ENCODE measurements around the gene SKAP1.

The SKAP1 gene

DNA sequence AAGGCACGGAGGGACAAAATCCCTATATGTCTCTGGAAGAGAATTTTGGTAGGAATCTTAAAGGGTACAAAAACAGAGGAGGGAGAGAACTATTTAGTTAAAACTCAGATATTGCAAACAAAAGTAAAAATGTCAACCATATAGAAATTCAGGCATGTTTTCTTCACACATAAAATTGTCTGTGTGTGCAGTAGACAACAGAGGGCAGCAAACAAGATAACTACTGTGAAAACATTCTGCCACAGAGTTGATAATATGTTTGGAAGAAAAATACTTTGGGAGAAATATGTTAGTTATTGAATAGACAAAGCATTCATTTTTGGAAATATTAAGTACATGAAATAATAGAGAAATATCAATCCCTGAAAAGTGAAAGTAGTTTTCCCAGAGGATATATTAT is 266.2 kb downstream of the SKAP1 start:
- DNase-seq: no peak

GRCh38 chr17:48162946-48163506 is 267.0 kb downstream of the SKAP1 start:
- no peak for DNase-seq

DNA sequence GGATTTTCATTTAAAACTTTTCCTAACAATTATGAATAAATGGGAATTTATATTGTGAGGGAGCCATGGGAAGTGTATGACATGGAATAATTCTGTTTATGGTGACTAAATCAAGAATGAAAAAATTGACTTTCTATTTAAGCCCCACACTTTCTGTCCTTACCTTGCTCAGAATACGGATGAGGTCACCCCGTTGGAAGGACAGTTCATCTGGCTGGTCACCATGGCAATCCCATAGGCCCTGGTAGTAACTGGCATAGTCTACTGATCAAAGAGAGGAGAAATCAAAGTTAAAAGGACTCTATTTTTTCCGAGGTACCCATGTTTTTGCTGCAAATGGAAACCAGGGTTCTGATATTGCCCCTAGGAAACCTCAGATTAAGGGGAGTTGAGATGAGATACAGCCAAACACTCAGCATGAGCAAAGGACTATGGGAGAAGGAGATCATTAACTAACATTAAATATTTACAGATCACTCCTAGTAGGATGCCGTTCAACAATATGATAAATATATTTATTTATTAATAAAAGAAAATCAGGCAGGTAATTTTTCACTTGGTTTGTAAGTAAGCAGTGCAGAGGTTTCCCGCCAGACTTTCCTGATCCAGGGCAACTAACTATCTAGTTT is 267.6 kb downstream of the SKAP1 start:
- DNase-seq: no peak

DNA sequence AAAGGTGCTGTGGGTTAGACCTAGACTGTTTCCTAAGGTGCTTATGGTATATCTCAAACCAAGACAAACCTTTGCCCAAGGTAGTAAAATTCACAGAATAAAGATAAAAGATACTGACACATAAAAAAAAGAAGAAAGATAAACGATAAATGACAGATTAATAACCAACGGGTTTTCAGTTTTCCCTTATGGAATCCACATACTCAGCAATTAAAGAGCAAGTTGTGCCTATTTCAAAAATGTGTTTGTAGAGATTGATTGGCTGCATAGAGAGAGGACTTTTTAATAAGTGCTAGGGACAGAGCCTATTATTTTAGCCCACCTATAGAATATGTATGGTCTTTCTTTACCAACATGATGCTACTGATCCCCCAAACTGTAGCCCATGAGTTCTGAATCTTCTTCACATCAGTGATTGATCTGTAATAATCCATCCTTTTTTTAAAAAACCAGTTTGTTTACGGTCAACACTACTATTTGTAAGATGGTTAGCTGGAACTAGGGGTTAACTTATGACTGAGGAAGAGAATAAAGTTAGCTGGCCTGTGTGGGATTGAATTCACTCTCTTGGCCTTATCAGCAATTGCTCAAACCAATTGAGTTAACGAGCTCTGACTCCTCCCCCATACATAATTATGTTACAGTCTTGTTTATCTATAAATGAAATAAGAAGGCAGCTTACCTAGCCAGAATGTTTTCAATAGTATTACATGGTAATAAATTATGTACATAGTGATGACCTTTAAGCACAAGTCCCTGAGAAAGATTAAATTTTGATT is 268.7 kb downstream of the SKAP1 start:
- DNase-seq: no peak

DNA sequence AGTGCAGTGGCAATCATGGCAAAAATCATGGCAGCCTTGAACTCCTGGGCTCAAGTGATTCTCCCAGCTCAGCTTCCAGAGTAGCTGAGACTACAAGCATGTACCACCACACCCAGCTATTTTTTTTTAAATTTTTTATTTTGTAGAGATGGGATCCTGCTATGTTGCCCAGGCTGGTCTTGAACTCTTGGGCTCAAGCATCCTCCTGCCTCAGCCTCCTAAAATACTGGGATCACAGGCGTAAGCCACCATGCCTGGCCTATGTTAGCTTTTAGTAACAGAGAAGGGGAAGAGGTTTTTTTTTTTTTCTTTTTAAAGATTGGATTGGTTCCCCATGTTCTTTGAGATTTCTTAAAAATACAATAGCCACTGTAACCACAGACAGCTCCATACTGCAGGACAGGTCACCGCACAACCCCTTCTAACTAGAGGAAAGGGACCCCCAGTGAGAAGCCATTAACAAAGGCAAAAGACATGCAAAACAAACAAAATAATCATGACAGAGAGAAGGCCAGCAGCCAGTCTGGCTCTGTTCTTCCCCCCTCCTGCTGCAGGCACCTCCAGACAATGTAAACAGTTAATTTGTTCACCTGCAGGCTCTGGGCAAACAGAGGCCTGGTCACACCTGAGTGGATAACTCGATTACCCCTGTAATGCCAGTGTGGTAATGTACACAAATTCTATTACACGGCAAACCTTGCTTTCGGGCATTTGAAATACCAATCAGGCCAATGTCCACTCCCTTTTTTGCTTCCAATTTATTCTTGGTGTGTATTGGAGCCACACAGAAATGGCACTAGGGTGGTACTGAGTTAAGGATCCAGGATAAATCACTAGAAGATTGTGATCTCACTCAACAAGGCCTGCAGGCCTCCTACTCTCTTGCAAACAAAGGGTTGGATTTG is 269.6 kb downstream of the SKAP1 start:
- DNase-seq: no peak

- DNase-seq: no peak
These were observed 270.8 kb downstream of the SKAP1 start for GRCh38 chr17:48159232-48159631.

- DNase-seq: no peak
These were observed 274.0 kb downstream of the SKAP1 start for GRCh38 chr17:48155889-48156611.

DNA sequence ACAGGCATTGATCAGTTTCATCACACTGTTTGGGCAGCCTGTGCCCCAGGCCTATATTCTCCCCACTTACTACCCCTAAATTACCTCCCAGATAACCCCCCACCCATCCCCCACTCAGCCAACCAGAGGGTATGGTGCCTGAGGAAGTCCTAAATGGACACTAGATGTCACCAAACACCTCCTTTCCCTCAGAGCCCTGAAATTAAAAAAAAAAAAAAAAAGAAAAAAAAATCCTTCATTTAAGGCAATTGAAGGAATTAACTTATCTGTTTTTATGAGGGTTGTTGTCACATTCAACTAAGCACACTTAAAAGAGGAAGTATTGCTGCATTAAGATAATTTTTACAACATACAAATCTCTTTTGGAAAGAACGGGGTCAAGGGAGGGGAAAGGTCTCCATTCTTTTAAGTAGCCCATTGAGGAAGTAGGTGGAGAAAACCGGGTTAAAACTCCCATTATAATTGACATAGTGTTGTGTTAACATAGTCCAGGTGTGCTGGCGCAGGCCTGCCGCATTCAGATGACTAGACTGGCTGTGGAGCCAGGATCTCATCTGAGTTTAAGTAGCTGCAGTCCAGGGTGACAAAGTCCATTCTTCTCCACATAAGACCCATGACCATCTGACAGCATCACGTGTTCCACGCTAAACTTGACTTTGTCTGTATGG is 276.2 kb downstream of the SKAP1 start:
- no peak for DNase-seq

GRCh38 chr17:48152289-48152688 is 277.7 kb downstream of the SKAP1 start:
- no peak for DNase-seq

- DNase-seq: no peak
These were observed 278.8 kb downstream of the SKAP1 start for GRCh38 chr17:48151220-48151619.

GRCh38 chr17:48150597-48151001 is 279.4 kb downstream of the SKAP1 start:
- DNase-seq: no peak

DNA sequence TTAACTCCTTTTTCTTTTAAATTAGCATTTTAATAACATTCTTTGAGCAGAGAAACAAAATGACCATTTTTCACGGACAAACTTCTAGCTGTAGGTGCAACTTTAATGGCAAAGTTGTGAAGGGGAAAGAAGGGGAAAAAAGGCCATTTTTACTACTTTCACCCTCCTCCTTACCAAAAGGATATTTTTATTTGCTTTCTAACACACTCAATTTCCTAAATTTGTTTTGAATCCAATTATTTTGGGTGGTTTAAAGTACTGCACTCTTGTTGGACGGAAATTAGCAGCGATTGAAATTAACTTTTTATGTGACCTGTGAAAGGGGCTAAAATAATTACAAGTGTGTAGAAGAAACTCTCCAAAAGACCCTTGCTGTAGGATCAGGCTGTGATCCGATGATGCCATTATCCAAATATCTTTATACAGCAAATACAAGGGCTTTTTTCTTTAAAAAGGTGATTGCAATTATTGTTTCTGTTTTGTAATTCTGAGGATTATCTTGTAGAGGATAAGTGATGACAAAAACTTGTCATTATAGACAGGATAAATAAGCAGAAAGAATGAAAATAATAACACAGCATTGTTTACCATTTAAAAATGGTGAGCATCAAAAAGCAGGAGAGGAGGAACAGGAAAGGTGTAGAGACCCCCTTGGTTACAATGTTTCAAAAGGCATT is 280.1 kb downstream of the SKAP1 start:
- DNase-seq: no peak

GRCh38 chr17:48148854-48149786 is 280.9 kb downstream of the SKAP1 start:
- no peak for DNase-seq

- DNase-seq: no peak
These were observed 281.8 kb downstream of the SKAP1 start for GRCh38 chr17:48148029-48148770.

DNA sequence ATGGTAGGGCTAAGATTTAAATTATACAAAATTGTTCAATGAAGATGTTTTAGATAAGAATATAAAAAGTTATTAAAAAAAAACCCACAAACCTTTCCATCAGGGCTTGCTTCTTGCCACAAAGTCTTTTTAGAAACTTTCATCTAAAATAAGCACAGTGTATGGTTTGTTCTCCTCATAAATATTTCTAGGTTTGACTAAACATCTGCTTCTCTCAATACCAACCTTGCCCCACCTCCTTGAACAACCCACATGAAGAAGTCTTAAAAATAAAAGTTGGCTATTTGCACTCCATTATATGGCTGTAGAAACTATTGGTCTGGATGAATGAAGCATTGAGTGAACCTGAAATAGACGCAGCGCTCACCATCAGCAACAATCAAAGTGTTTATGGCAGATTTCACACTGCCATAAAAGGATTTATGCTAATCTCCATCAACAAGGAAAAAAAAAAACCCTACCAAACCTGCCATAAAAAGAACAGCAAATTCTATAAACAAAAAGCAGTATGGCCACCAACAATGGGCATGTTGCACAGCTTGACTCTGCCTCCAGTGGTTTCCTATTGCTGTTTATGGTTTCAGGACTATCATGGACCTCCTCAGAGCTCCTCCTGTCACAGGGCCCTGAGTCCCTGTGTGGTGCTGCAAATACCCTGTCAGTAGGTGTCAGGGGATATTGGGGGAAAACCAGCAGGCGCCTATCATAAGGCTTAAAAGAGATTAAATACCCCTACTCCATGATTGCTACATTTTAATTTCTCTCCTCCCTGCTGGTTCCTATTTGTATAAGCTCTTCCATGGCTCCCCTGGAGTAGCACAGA is 284.8 kb downstream of the SKAP1 start:
- no peak for DNase-seq

DNA sequence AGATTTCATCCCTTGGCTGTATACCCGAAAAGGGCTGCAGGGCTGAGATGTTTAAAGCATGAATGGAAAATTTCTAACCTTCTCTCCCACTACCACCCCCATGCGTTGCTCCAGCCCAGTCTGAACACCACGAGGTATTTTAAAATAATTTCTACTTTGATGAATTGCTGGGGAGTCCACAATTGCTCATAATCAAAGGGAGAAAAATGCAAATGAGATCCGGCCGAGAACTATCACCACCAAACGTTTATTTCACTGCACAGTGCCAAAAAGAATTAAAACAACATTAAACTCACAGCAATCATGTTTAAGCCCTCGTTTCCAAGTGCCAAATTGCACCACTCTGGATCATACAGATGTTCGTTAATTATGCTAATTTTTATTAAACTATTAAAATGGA is 285.8 kb downstream of the SKAP1 start:
- no peak for DNase-seq

- no peak for DNase-seq
These were observed 286.4 kb downstream of the SKAP1 start for GRCh38 chr17:48143629-48144028.

GRCh38 chr17:48139944-48140343 is 290.1 kb downstream of the SKAP1 start:
- DNase-seq: no peak

DNA sequence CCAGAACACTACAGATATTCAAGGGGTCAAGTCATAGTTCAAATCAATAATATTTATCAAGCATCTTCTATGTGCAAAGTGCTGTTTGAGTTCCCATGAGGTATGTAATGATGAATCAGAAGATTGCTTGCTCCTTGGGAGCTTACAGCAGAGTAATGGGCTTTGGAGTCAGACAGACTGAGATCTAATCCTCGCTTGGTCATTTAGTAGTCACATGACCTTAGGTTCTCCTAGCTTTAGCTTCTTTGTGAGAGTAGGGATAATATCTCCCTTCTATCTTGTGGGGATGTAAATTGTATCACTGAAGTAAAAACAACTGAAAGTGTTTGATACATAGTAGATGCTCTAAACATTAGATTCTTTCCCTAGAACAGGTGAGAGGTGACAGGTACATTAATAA is 292.4 kb downstream of the SKAP1 start:
- DNase-seq: no peak

Data from CD4-positive, alpha-beta T cell treated with Interleukin-17A for 1 hour (primary cell).